Gastrocnemius medialis (tissue), 4 donors: Measurements from ENCODE around the gene FAM131B.

ENCODE experiments used
- POLR2A ChIP-seq, 2 donors: fragments of 450-650 bp; IDR thresholded peaks; one replicate each; pipeline ENCODE4 v1.6.1; 2017; ENCODE audit warnings: antibody characterized with exemption in 2 of 2, mild to moderate bottlenecking in 2 of 2, moderate library complexity in 2 of 2
- TF ChIP-seq, protein P1 (sequence below), 5 experiments: fragments of 450-650 bp in 3 of 5; fragments of 200-600 bp in 2 of 5; sonication (generic) in 2 of 5; IDR thresholded peaks in 4 of 5; conservative IDR thresholded peaks in 1 of 5; 1 replicate in 4 of 5; 2 replicates in 1 of 5; pipeline ENCODE4 v1.5.1; 2016 to 2019; ENCODE audit warnings: antibody characterized with exemption in 5 of 5, mild to moderate bottlenecking in 3 of 5, moderate library complexity in 3 of 5

GRCh38 chr7:143385891-143386781 is 23.6 kb upstream of the FAM131B start:
- TF ChIP-seq, protein P1, sequence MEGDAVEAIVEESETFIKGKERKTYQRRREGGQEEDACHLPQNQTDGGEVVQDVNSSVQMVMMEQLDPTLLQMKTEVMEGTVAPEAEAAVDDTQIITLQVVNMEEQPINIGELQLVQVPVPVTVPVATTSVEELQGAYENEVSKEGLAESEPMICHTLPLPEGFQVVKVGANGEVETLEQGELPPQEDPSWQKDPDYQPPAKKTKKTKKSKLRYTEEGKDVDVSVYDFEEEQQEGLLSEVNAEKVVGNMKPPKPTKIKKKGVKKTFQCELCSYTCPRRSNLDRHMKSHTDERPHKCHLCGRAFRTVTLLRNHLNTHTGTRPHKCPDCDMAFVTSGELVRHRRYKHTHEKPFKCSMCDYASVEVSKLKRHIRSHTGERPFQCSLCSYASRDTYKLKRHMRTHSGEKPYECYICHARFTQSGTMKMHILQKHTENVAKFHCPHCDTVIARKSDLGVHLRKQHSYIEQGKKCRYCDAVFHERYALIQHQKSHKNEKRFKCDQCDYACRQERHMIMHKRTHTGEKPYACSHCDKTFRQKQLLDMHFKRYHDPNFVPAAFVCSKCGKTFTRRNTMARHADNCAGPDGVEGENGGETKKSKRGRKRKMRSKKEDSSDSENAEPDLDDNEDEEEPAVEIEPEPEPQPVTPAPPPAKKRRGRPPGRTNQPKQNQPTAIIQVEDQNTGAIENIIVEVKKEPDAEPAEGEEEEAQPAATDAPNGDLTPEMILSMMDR (IDR thresholded peaks at IDR 0.05 in 4 of 5, conservative IDR thresholded peaks at IDR 0.05 in 1 of 5): no peak
- no peak for TF ChIP-seq POLR2A (IDR thresholded peaks at IDR 0.05)
